SW 1271 (cell line): ENCODE data around the gene ARHGEF40.

Experiments used
- DNase-seq, 2 experiments: peaks; one replicate each; lab custom pipeline; 2025; lab: John Stamatoyannopoulos, UW

Gene ARHGEF40

DNA sequence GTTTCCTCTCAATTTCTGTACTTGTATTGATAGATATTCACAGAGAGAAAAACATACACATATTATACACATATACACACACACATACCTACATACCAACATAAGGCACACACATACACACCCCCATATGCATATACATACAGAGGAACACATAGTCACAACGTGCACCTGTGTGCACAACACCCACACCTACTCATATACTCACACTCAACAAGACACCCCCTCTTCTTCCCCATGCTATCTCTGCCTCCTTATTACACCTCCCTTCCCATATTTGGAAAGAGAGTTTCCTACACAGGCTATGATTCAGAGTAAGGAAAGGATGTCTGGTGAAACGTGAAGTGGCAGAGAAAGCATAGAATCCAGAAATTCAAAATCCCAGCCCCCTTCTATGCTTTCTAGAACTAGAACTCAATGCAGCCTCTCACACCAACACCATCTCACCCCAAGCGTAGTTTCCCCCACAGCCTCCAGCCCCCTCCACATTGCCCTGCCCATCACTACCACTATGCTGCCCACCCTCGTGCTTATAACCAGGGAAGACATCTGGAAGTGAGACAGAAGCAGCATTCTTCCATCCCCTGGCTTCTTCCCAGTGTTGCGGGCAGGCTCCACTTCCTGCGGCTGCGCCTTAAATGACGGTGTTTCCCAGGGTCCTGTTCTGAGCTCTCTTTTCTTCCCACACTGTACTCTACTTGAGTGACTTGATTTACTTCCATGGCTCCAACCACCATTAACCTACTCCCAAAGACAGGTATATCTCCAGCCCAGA, 10.1 kb upstream of the ARHGEF40 start:
- no peak for DNase-seq

DNA sequence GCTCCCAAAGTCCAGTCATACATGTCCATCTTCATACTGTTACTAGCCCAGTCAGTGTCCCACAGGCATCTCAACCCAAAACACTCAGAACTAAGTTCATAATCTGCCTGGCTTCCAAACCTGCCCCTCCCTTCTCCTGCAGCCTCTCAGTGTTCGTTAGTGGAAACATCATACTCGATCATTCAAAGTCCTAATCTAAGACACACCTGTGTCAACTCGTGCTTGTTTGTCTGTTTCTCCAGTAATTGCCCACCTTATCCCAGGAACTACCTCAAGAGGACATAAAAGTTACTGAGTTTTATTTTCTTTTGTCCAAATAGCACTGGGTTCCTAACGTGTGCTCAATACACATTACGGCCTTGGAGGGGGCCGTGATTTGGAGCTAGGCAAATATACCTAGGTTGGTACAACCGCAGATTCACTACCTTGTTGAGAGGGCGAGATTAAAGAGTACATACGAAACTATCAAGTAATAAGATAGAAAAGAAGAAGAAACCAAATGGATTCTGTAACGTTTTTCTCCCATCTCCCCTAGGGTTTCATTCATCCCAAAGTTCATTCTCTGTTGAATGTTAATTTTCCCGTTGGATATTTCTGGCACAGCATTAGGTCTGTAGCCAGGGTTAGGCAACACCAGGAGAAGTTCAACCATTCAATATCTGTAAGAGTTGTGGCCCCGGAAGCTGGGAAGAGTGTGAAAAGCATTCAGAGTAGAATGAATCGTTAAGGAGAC, 9.3 kb upstream of the ARHGEF40 start:
- DNase-seq: no peak

DNA sequence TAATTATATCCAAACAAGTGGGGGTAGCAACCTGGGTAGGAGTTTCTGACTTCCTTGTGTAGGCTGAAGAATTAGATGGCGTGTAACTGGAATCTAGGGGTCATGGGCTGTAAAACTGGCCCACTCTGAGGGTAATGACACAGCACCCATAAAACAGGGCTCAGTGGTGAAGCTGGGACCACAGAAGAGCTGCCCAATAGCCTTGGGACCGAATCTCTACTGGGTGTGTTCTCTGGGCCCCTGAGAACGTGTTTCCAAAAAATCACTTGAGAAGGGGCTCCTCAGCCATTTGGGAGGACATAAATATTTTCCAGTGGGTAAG, 8.8 kb upstream of the ARHGEF40 start:
- DNase-seq: no peak

DNA sequence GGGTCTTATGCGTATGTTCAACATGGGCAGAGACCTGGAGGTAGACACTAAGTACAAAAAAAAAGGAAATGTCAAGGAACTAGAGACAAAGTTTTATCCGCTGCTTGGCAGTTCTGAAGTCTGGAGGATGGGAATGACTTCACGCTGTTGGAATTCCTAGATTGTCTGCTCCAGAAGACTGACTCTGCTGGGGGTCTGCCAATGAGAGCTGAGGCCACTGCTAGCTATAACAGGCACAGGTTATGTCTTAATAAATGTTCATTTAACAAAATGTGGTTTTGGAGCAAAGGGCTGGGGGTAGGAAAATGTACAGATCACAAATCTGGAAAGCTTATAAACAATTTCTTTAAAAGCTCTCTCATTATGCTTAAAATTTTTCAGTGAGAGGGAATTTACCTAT, 6.6 kb upstream of the ARHGEF40 start:
- no peak for DNase-seq

DNA sequence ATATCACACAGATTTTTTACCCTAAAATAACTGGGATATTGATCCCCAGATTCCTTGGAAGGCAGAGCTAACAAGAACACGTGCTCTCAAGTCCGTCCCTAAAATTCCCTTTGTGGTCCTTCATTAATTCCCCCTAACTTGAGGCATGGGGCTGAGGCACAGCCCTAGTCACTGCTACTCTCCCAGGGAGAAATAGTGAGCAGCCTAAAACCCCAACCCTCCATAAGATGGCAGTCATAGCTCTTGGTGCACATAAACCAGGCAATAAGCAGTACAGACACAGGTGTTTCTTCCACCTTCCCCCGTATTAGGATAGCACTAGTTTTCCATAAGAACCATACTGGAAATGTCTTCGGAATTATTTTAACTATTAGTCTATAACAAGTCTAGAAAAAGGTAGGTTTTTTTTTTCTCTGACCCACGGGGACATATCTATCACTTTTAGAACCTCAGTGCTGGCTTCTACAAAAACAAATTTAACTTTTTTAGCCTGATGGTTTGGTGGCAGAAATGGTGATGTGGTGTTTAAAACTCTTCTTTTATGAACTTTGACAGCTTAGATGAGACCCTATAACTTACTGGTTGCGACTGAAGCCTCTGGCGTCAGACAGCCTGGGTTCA, 3.1 kb upstream of the ARHGEF40 start:
- DNase-seq: peak in 1 of 2 experiments; percentile 42

DNA sequence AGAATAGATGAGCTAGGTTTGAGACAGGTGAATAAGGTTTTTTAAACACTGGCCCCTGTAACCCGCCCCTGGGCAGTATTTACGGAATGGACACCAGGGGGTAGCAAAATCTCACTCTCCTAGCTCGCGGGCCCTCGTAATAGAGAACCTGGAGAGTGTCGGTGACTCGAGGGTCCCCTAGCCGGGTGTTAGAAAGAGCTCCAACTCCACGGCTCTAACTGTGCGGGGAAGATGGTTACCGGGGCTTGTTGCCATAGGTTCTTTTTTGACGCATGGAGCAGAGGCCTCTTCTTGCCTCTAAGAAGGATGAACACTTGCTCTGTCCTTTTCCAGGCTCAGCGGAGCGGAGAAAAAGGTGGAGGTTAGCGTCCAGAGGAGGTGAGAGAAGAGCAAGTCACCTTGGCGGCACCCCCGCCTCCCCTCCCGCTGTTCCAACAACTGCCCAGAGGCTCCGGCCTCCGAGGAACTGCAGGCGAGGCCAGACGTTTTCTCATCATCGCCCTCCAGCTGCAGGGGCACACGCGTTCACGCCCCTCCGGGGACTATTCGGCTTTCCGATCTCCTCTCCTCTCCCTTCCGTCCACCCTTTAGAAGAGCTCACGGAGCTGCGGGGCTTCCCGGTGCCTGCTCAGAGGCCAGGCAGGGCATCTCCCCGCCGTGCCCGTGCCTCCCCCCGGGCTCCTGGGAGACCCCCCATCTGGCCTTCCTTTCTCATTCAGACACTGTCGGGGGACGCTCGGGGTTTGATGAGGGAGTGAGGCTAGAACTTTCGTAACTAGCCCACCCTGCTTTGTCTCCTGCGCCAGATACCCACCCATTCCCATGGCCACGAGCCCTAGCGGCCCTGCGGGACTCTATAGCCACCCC, 1.4 kb upstream of the ARHGEF40 start:
- peak in 1 of 2 experiments; percentile 37 for DNase-seq

DNA sequence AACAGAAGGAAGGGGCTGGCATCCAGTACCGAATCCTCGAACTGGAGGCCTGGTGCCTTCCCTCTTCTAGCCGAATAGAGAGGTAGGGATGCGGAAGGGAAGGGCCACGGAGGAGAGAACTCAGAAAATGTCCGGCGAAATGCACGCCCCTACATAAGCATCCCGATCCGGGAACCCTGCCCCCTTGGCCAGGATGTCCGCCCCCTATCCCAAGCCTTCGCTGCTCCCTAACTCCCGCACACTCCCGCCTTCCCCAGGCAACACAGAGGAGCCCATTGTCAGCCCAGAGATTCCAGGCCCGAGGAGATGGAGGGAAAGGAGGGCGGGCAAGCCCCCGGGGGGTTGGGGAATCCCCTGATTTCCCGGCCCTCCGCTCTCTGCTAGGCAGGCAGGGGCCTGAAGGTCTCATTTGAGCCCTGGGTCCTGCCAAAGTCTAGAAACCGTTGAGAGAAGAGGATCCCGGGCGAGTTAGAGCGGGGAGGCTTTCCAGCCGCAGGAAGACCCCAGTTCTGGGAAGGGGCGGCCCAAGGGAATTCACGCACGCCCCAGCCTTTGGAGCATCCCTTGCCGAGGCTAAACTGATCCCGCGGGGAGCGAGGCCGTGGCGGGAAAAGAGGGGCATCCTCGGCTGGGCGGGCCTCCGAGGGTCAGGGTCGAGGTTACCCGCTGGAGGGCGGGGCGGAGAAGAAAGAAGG, 569 bp upstream of the ARHGEF40 start:
- DNase-seq: no peak

DNA sequence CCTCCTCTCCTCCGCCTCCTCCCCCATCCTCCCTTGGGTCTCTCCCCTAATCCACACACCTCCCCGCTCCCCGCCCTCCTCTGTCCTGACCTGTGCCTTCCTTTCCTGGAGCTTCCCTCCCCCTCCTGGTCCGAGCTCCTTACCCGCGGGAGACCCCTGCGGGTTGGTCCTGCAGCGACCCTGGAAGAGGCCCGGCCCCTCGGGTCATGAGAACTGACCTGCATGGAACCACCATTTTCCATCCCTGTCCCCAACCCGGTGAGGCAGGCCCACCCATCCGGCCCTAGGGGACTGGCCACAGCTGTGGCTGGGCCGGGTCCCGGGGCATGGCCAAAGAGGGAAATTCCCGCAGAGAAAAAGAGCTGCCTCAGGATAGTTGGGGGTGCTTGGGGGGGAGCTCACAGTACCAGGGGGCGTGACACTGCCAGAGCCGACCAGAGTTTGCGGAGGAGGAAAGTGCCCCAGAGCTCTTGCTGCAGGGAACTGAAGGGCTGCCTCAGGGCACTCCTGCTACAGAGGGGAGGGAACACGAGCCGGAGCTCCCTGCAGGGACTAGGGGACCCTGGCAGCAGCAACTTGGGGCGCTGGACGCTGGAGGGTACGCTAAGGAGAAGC, 613 bp downstream of the ARHGEF40 start:
- DNase-seq: peak in 1 of 2 experiments; percentile 20

DNA sequence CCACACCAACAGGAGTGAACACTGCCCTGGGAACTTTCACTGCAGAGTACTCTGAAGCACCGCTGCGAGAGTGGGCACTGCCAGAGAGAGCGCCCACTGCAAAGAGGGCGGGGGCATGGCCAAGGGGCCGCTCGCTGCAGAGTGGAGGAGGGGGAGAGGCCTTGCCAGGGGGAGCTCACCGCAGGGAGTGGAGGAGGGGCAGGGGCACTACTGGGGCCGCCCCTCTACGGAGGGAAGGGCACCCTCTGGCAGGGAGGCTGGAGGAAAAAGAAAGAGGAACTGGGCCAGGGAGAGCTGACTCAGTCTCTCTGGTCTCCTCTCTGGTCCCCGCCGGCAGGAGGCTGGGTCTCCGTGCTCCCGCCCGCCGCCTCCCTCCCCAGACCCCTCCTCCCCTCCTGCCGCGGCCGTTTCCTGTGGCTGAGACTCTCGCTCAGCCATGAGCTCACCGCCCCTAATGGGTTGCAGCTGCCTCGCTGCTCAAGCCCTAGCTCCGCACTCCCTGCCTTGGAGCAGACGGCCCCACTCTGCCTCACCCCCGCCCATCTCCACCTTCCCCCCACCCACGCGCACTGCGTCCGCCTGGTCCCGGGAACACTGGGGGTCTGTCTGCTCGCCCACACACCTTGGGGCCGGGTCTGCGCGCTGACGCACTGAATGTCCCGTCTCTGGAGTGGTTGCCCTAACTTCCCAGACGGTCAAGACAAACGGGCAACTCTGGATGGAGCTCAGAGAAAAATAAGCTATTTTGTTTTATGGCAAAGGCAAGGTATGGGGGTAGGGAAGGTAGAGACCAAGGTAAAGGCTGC, 1.3 kb downstream of the ARHGEF40 start:
- no peak for DNase-seq

DNA sequence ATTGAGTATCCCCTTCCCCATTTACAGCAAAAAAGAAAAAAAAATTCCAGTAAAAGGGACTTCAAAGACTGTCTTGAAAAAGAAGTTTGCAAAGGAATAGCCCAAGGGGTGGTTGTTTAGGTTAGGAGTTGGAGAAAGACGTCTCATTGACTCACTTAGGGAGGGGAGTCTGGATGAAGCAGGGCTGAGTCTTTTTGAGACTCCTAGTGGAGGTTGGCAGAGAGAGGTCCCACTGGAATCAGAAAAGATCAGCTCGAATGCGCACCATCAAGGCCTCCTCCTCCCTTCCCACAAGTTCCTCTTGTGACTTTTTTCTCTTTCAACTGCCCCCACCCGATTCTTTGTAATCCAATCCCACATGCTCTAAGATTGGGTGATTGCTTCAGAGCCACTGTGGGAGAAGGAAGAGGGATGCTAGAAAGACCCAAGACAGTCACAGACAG, 1.9 kb downstream of the ARHGEF40 start:
- no peak for DNase-seq

DNA sequence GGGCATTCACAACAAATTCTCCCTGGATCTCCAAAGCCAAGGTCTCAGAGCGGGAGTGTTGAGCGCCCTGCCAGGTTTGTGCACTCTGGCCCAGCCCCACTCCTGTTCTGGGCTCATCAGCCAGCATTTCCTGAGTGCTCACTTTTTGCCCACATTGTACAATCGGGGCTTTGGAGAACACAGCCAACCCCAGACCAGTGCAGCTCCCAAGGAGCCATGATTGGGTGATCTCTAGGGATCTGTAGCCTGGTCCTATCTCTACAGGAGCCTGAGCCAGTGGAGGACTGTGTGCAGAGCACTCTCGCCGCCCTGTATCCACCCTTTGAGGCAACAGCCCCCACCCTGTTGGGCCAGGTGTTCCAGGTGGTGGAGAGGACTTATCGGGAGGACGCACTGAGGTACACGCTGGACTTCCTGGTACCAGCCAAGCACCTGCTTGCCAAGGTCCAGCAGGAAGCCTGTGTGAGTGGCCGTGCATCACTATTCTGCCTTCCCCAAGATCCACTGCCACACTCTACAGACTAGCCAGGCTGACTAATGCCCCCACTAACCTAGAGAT, 2.8 kb downstream of the ARHGEF40 start:
- DNase-seq: no peak

DNA sequence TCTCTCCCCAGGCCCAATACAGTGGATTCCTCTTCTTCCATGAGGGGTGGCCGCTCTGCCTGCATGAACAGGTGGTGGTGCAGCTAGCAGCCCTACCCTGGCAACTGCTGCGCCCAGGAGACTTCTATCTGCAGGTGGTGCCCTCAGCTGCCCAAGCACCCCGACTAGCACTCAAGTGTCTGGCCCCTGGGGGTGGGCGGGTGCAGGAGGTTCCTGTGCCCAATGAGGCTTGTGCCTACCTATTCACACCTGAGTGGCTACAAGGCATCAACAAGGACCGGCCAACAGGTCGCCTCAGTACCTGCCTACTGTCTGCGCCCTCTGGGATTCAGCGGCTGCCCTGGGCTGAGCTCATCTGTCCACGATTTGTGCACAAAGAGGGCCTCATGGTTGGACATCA, 3.8 kb downstream of the ARHGEF40 start:
- DNase-seq: no peak

DNA sequence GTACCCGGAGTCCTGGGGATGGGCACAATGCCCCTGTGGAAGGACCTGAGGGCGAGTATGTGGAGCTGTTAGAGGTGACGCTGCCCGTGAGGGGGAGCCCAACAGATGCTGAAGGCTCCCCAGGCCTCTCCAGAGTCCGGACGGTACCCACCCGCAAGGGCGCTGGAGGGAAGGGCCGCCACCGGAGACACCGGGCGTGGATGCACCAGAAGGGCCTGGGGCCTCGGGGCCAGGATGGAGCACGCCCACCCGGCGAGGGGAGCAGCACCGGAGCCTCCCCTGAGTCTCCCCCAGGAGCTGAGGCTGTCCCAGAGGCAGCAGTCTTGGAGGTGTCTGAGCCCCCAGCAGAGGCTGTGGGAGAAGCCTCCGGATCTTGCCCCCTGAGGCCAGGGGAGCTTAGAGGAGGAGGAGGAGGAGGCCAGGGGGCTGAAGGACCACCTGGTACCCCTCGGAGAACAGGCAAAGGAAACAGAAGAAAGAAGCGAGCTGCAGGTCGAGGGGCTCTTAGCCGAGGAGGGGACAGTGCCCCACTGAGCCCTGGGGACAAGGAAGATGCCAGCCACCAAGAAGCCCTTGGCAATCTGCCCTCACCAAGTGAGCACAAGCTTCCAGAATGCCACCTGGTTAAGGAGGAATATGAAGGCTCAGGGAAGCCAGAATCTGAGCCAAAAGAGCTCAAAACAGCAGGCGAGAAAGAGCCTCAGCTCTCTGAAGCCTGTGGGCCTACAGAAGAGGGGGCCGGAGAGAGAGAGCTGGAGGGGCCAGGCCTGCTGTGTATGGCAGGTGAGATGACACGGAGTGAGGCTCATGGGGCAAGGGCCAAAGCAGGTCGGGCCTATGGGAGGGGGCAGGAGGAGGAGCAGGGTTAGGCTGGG, 4.5 kb downstream of the ARHGEF40 start:
- DNase-seq: no peak

DNA sequence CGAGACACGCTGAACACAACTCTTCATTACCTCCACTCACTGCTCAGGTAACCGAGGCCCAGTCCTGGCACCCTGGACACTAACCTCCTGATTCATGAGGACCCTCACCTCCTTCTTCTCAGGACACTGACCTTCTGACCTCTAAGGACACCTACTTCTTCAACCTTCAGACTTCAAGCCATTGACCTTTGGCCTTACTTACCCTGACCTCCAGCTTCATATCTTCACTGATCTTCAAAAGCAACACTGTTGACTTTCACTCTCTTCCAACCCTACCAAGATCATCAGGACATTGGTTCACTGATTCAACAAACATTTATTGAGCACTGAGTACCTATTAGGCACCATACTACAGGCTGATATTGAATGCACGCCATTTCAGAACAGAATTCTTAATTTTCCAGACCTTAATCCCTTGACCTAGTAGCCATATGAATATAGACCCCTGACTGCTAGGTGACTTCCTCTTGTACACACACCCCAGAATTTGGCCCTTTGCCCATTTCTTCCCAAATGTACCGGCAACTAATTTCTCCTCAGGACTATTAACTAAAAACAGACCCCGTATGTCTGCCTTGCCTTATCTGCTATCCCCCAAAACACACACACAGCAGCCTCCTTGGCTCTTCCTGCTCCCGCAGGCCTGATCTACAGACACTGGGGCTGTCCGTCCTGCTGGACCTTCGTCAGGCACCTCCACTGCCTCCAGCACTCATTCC, 5.8 kb downstream of the ARHGEF40 start:
- no peak for DNase-seq

DNA sequence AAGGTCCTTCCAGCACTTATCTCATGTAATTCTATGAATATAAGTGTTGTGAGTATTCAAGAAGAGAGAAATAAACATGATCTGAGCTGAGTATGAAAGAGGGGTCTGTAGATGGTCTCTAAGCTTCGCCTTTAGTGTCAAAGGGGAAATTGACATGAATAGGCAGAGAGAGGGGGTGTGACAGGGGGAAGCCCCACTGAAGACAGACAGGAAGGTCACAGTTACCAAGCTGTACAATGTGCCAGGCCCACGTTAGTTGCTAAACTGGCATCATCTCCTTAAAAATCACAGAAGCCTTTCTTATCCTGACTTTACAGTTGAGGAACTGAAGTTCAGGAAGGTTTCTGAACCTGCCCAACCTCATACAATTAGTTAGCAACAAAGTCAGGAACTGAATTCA, 7.6 kb downstream of the ARHGEF40 start:
- no peak for DNase-seq

DNA sequence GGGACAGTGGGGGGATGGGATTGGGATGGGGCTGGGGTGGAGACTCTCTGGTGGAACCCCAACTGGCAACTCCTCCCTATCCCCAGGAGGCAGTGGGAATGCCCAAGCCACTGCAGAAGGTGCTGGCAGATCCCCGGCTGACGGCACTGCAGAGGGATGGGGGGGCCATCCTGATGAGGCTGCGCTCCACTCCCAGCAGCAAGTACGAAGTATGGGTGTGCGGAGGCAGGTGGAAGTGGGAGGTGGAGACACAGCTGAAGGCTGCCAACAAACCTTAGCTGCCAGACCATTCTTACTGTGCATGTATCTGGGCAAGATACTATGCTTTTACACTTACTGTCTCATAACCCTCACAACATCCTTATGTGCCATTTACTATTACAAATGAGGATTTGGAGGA, 8.2 kb downstream of the ARHGEF40 start:
- DNase-seq: no peak

DNA sequence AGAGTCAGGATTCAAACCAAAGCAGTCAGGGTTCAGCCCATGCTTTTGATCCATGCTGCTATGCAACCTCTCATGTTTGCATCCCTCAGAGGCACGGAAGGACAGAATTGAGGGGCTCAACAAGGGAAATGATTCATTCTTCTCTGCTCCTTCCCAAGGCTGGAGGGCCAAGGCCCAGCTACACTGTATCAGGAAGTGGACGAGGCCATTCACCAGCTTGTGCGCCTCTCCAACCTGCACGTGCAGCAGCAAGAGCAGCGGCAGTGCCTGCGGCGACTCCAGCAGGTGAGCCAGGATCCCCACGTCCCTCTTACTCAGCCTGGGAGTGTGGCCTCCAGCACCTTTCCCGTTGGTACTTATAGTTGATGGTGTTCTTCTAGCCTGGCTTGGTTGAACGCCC, 8.6 kb downstream of the ARHGEF40 start:
- DNase-seq: no peak

DNA sequence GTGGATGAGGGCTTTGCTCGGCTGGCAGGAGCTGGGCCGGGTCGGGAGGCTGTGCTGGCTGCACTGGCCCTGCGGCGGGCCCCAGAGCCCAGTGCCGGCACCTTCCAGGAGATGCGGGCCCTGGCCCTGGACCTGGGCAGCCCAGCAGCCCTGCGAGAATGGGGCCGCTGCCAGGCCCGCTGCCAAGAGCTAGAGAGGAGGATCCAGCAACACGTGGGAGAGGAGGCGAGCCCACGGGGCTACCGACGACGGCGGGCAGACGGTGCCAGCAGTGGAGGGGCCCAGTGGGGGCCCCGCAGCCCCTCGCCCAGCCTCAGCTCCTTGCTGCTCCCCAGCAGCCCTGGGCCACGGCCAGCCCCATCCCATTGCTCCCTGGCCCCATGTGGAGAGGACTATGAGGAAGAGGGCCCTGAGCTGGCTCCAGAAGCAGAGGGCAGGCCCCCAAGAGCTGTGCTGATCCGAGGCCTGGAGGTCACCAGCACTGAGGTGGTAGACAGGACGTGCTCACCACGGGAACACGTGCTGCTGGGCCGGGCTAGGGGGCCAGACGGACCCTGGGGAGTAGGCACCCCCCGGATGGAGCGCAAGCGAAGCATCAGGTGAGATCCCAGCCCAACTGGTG, 11.5 kb downstream of the ARHGEF40 start:
- no peak for DNase-seq
